Measurements from ENCODE around the gene NBL1.
"Not testable (repeated sequence)": the region's sequence is repeated elsewhere in the genome, so short reads cannot be mapped to it uniquely, and the experiment has no call there.

NBL1 gene

GRCh38 chr1:19633106-19633505, 11.0 kb upstream of the NBL1 start:
- 100% methylated on average over 2 of the region's 2 CpGs for WGBS
- Histone ChIP-seq H2BK12ac (ENCODE audit: low read length in 2 of 2) (no peak overlapping the region), H2AK5ac (ENCODE audit: low read length, severe bottlenecking) (no peak overlapping the region), H3K9ac (ENCODE audit: low read length) (no peak overlapping the region), H3K27ac (ENCODE audit: low read length, poor library complexity, severe bottlenecking) (no peak overlapping the region), H3K9me3 (ENCODE audit: control insufficient read depth, low read length) (no peaks in the 10 kb centered on the region), H3K4me1 (ENCODE audit: control insufficient read depth, insufficient read depth, low read depth, low read length) (no peaks in the 10 kb centered on the region), H2BK5ac (ENCODE audit: low read depth, low read length, poor library complexity, severe bottlenecking) (no peak overlapping the region), H3K4me2 (ENCODE audit: low read length, poor library complexity, severe bottlenecking) (no peak overlapping the region), H2BK15ac (ENCODE audit: low read depth, poor library complexity, severe bottlenecking) (no peak overlapping the region), H3K79me1 (replicated peaks; ENCODE audit: low read length, poor library complexity, severe bottlenecking) (peaks cover 4% of the 10 kb centered on the region), H2BK120ac (ENCODE audit: low read depth, low read length) (no peak overlapping the region), H3K36me3 (ENCODE audit: control insufficient read depth in 1 of 2, insufficient read depth in 2 of 2, low read depth in 1 of 2, low read length in 2 of 2) (peaks cover 9 to 27% of the 10 kb centered on the region in 2 experiments), H4K8ac (ENCODE audit: low read length) (no peak overlapping the region), H3K14ac (ENCODE audit: low read length in 2 of 2) (no peak overlapping the region), H2AFZ (ENCODE audit: low read depth, low read length) (no peak overlapping the region), H4K91ac (ENCODE audit: low read length) (no peak overlapping the region), H3K23ac (ENCODE audit: low read length in 2 of 2) (no peak overlapping the region), H3K4me3 (ENCODE audit: insufficient read depth in 1 of 2, low read depth in 1 of 2, low read length in 2 of 2) (no peak overlapping the region), H3K18ac (ENCODE audit: low read depth in 1 of 2, low read length in 2 of 2) (no peak overlapping the region), H3K4ac (ENCODE audit: low read depth in 1 of 2, low read length in 2 of 2) (no peak overlapping the region), H3K27me3 (ENCODE audit: control insufficient read depth in 1 of 2, insufficient read depth in 1 of 2, low read length in 2 of 2) (no peaks in the 10 kb centered on the region)
- no peak for DNase-seq

GRCh38 chr1:19635064-19635463, 9.0 kb upstream of the NBL1 start:
- DNase-seq; H4K8ac ChIP-seq (ENCODE audit: low read length): not testable (repeated sequence)

GRCh38 chr1:19635646-19636045, 8.5 kb upstream of the NBL1 start:
- H3K14ac ChIP-seq (ENCODE audit: low read length in 2 of 2): no peak overlapping the region
- H2AFZ ChIP-seq (ENCODE audit: low read depth, low read length): no peak overlapping the region
- H3K9me3 ChIP-seq (ENCODE audit: control insufficient read depth, low read length): no peaks in the 10 kb centered on the region
- no peak overlapping the region for H2BK15ac ChIP-seq (ENCODE audit: low read depth, poor library complexity, severe bottlenecking)
- peaks cover under 1% of the 10 kb centered on the region for H3K4me1 ChIP-seq (ENCODE audit: control insufficient read depth, insufficient read depth, low read depth, low read length)
- H4K91ac ChIP-seq (ENCODE audit: low read length): no peak overlapping the region
- no peak for DNase-seq
- H2BK5ac ChIP-seq (ENCODE audit: low read depth, low read length, poor library complexity, severe bottlenecking): no peak overlapping the region
- H3K4me2 ChIP-seq (ENCODE audit: low read length, poor library complexity, severe bottlenecking): no peak overlapping the region
- H3K79me1 ChIP-seq (replicated peaks; ENCODE audit: low read length, poor library complexity, severe bottlenecking): no peaks in the 10 kb centered on the region
- 99% methylated on average over 4 of the region's 4 CpGs for WGBS
- no peak overlapping the region for H3K23ac ChIP-seq (ENCODE audit: low read length in 2 of 2)
- peaks cover 0 to 7% of the 10 kb centered on the region in 2 experiments for H3K36me3 ChIP-seq (ENCODE audit: control insufficient read depth in 1 of 2, insufficient read depth in 2 of 2, low read depth in 1 of 2, low read length in 2 of 2)
- no peak overlapping the region for H3K4ac ChIP-seq (ENCODE audit: low read depth in 1 of 2, low read length in 2 of 2)
- H3K9ac ChIP-seq (ENCODE audit: low read length): no peak overlapping the region
- H2BK12ac ChIP-seq (ENCODE audit: low read length in 2 of 2): no peak overlapping the region
- H4K8ac ChIP-seq (ENCODE audit: low read length): no peak overlapping the region
- no peak overlapping the region for H3K4me3 ChIP-seq (ENCODE audit: insufficient read depth in 1 of 2, low read depth in 1 of 2, low read length in 2 of 2)
- no peak overlapping the region for H3K18ac ChIP-seq (ENCODE audit: low read depth in 1 of 2, low read length in 2 of 2)
- no peak overlapping the region for H3K27ac ChIP-seq (ENCODE audit: low read length, poor library complexity, severe bottlenecking)
- H2AK5ac ChIP-seq (ENCODE audit: low read length, severe bottlenecking): no peak overlapping the region
- no peak overlapping the region for H2BK120ac ChIP-seq (ENCODE audit: low read depth, low read length)
- H3K27me3 ChIP-seq (ENCODE audit: control insufficient read depth in 1 of 2, insufficient read depth in 1 of 2, low read length in 2 of 2): no peaks in the 10 kb centered on the region

More at GRCh38 chr1:19635064-19635463, 9.0 kb upstream of the NBL1 start:
- not testable (repeated sequence) for H3K27ac ChIP-seq (ENCODE audit: low read length, poor library complexity, severe bottlenecking); H3K4me3 ChIP-seq (ENCODE audit: insufficient read depth in 1 of 2, low read depth in 1 of 2, low read length in 2 of 2); H3K4me1 ChIP-seq (ENCODE audit: control insufficient read depth, insufficient read depth, low read depth, low read length); H3K79me1 ChIP-seq (replicated peaks; ENCODE audit: low read length, poor library complexity, severe bottlenecking); H2BK5ac ChIP-seq (ENCODE audit: low read depth, low read length, poor library complexity, severe bottlenecking); H2AK5ac ChIP-seq (ENCODE audit: low read length, severe bottlenecking); H2BK12ac ChIP-seq (ENCODE audit: low read length in 2 of 2); H3K4ac ChIP-seq (ENCODE audit: low read depth in 1 of 2, low read length in 2 of 2); H2AFZ ChIP-seq (ENCODE audit: low read depth, low read length); H3K4me2 ChIP-seq (ENCODE audit: low read length, poor library complexity, severe bottlenecking); H3K23ac ChIP-seq (ENCODE audit: low read length in 2 of 2); H3K18ac ChIP-seq (ENCODE audit: low read depth in 1 of 2, low read length in 2 of 2); H2BK120ac ChIP-seq (ENCODE audit: low read depth, low read length); H4K91ac ChIP-seq (ENCODE audit: low read length); H3K14ac ChIP-seq (ENCODE audit: low read length in 2 of 2); H3K9ac ChIP-seq (ENCODE audit: low read length); H3K27me3 ChIP-seq (ENCODE audit: control insufficient read depth in 1 of 2, insufficient read depth in 1 of 2, low read length in 2 of 2); H3K9me3 ChIP-seq (ENCODE audit: control insufficient read depth, low read length); H2BK15ac ChIP-seq (ENCODE audit: low read depth, poor library complexity, severe bottlenecking)
- H3K36me3 ChIP-seq (ENCODE audit: control insufficient read depth in 1 of 2, insufficient read depth in 2 of 2, low read depth in 1 of 2, low read length in 2 of 2): peaks cover 3 to 11% of the 10 kb centered on the region in 2 experiments
- 97% methylated on average over 9 of the region's 9 CpGs for WGBS

- no peak overlapping the region for H2BK12ac ChIP-seq (ENCODE audit: low read length in 2 of 2)
- H3K4me3 ChIP-seq (ENCODE audit: insufficient read depth in 1 of 2, low read depth in 1 of 2, low read length in 2 of 2): no peak overlapping the region
- 91% methylated on average over 3 of the region's 5 CpGs for WGBS
- no peak overlapping the region for H4K91ac ChIP-seq (ENCODE audit: low read length)
- H3K27me3 ChIP-seq (ENCODE audit: control insufficient read depth in 1 of 2, insufficient read depth in 1 of 2, low read length in 2 of 2): no peaks in the 10 kb centered on the region
- no peak overlapping the region for H2AFZ ChIP-seq (ENCODE audit: low read depth, low read length)
- H3K23ac ChIP-seq (ENCODE audit: low read length in 2 of 2): no peak overlapping the region
- no peak overlapping the region for H2BK120ac ChIP-seq (ENCODE audit: low read depth, low read length)
- no peak overlapping the region for H3K4ac ChIP-seq (ENCODE audit: low read depth in 1 of 2, low read length in 2 of 2)
- no peaks in the 10 kb centered on the region for H3K79me1 ChIP-seq (replicated peaks; ENCODE audit: low read length, poor library complexity, severe bottlenecking)
- H3K4me1 ChIP-seq (ENCODE audit: control insufficient read depth, insufficient read depth, low read depth, low read length): peaks cover 4% of the 10 kb centered on the region
- no peak for DNase-seq
- H2BK5ac ChIP-seq (ENCODE audit: low read depth, low read length, poor library complexity, severe bottlenecking): no peak overlapping the region
- H3K9me3 ChIP-seq (ENCODE audit: control insufficient read depth, low read length): no peaks in the 10 kb centered on the region
- no peak overlapping the region for H3K18ac ChIP-seq (ENCODE audit: low read depth in 1 of 2, low read length in 2 of 2)
- H4K8ac ChIP-seq (ENCODE audit: low read length): no peak overlapping the region
- H3K9ac ChIP-seq (ENCODE audit: low read length): no peak overlapping the region
- no peak overlapping the region for H3K14ac ChIP-seq (ENCODE audit: low read length in 2 of 2)
- peak overlapping the region; percentile 17 for H2AK5ac ChIP-seq (ENCODE audit: low read length, severe bottlenecking)
- no peak overlapping the region for H2BK15ac ChIP-seq (ENCODE audit: low read depth, poor library complexity, severe bottlenecking)
- no peak overlapping the region for H3K27ac ChIP-seq (ENCODE audit: low read length, poor library complexity, severe bottlenecking)
- H3K4me2 ChIP-seq (ENCODE audit: low read length, poor library complexity, severe bottlenecking): no peak overlapping the region
- H3K36me3 ChIP-seq (ENCODE audit: control insufficient read depth in 1 of 2, insufficient read depth in 2 of 2, low read depth in 1 of 2, low read length in 2 of 2): peaks cover 0 to 2% of the 10 kb centered on the region in 2 experiments
These were observed 8.0 kb upstream of the NBL1 start for GRCh38 chr1:19636065-19636464.
